HEK293 (cell line): Measurements from ENCODE around the gene RPL22.

Source experiments
- CTCF ChIA-PET: fragments of 350-600 bp; formaldehyde crosslinking; extraction: SDS; loops from one replicate; lab custom pipeline; 2021; ENCODE audit warnings: antibody characterized with exemption; lab: Yijun Ruan, JAX
- POLR2A ChIA-PET: fragments of 300-600 bp; formaldehyde crosslinking; extraction: SDS; loops from one replicate; lab custom pipeline; 2020; ENCODE audit warnings: antibody characterized with exemption, inconsistent platforms; lab: Yijun Ruan, JAX
- H3K27ac ChIP-seq: fragments of 200-500 bp; sonication (Bioruptor generic); 2 replicates; pipeline ENCODE4 v1.5.1; 2014; ENCODE audit warnings: low read depth, low read length, control low read depth, inconsistent platforms; ENCODE audit errors: extremely low read depth
- H3K36me3 ChIP-seq, 2 experiments: fragments of 200-500 bp in 1 of 2; sonication (Bioruptor generic) in 1 of 2; 1 replicate in 1 of 2; 2 replicates in 1 of 2; pipeline ENCODE4 v1.5.1; 2014 to 2017; ENCODE audit warnings: inconsistent platforms in 2 of 2, low read length in 2 of 2; ENCODE audit not compliant: control insufficient read depth in 2 of 2, insufficient read depth in 1 of 2
- H3K4me1 ChIP-seq: fragments of 200-500 bp; sonication (Bioruptor generic); 2 replicates; pipeline ENCODE4 v1.5.1; 2014; ENCODE audit warnings: mild to moderate bottlenecking, low read length, inconsistent platforms; ENCODE audit not compliant: control insufficient read depth, insufficient read depth
- H3K4me3 ChIP-seq: 2 replicates; pipeline ENCODE4 v1.5.1; 2011; ENCODE audit warnings: low read depth, mild to moderate bottlenecking, control low read depth, low read length, moderate library complexity
- H3K9me3 ChIP-seq: fragments of 200-500 bp; sonication (Bioruptor generic); 2 replicates; pipeline ENCODE4 v1.5.1; 2014; ENCODE audit warnings: low read depth, low read length, inconsistent platforms; ENCODE audit not compliant: control insufficient read depth, insufficient read depth
- GLI4 ChIP-seq: fragments of 450-650 bp; formaldehyde crosslinking; IDR thresholded peaks from 2 replicates; pipeline ENCODE4 v1.5.1; 2016; ENCODE audit warnings: missing biosample characterization, missing genetic modification characterization
- SP3 ChIP-seq: fragments of 450-650 bp; formaldehyde crosslinking; IDR thresholded peaks from 2 replicates; pipeline ENCODE4 v1.5.1; 2016; ENCODE audit warnings: missing biosample characterization, missing genetic modification characterization
- ZNF292 ChIP-seq: fragments of 450-650 bp; formaldehyde crosslinking; IDR thresholded peaks from 2 replicates; pipeline ENCODE4 v1.5.1; 2016; ENCODE audit warnings: low read depth, missing biosample characterization, missing genetic modification characterization, borderline replicate concordance
- ZNF501 ChIP-seq: fragments of 450-650 bp; formaldehyde crosslinking; IDR thresholded peaks from 2 replicates; pipeline ENCODE4 v1.5.1; 2016; ENCODE audit warnings: missing biosample characterization, missing genetic modification characterization
- ZNF544 ChIP-seq: fragments of 450-650 bp; formaldehyde crosslinking; IDR thresholded peaks from 2 replicates; pipeline ENCODE4 v1.5.0; 2017; ENCODE audit warnings: missing biosample characterization, missing genetic modification characterization
- ZNF549 ChIP-seq: fragments of 450-650 bp; IDR thresholded peaks from 2 replicates; pipeline ENCODE4 v1.5.1; 2018; ENCODE audit warnings: missing biosample characterization, missing genetic modification characterization, mild to moderate bottlenecking, inconsistent platforms, moderate library complexity
- ZNF747 ChIP-seq: fragments of 450-650 bp; formaldehyde crosslinking; IDR thresholded peaks from 2 replicates; pipeline ENCODE4 v1.5.1; 2016; ENCODE audit warnings: missing biosample characterization, missing genetic modification characterization
- ZNF843 ChIP-seq: fragments of 450-650 bp; formaldehyde crosslinking; IDR thresholded peaks from 2 replicates; pipeline ENCODE4 v1.5.1; 2016; ENCODE audit warnings: missing biosample characterization, missing genetic modification characterization
- TF ChIP-seq, protein P1 (sequence below): fragments of 450-650 bp; formaldehyde crosslinking; IDR thresholded peaks from 2 replicates; pipeline ENCODE4 v1.5.1; 2017; ENCODE audit warnings: missing biosample characterization, missing genetic modification characterization
- TF ChIP-seq, protein P2 (sequence below): fragments of 450-650 bp; formaldehyde crosslinking; IDR thresholded peaks from 2 replicates; pipeline ENCODE4 v1.5.1; 2016; ENCODE audit warnings: missing biosample characterization, missing genetic modification characterization
- TF ChIP-seq, protein P3 (sequence below): fragments of 450-650 bp; formaldehyde crosslinking; IDR thresholded peaks from 2 replicates; pipeline ENCODE4 v1.5.1; 2016; ENCODE audit warnings: missing biosample characterization, missing genetic modification characterization
- TF ChIP-seq, protein P4 (sequence below): fragments of 450-650 bp; formaldehyde crosslinking; IDR thresholded peaks from 2 replicates; pipeline ENCODE4 v1.5.1; 2016; ENCODE audit warnings: missing biosample characterization, missing genetic modification characterization
- TF ChIP-seq, protein P5 (sequence below): fragments of 450-650 bp; formaldehyde crosslinking; IDR thresholded peaks from 2 replicates; pipeline ENCODE4 v1.5.1; 2016; ENCODE audit warnings: missing biosample characterization, missing genetic modification characterization, low read depth

Gene RPL22

GRCh38 chr1:6165441-6165985 lies 33.9 kb downstream of the RPL22 start:
- H3K4me1 ChIP-seq = no peaks in the 10 kb centered on the region
- ChIA-PET CTCF (no interaction called here), POLR2A (no interaction called here)
- H3K9me3 ChIP-seq = no peaks in the 10 kb centered on the region
- no peak overlapping the region for H3K4me3 ChIP-seq
- no peaks in the 10 kb centered on the region for H3K36me3 ChIP-seq
- H3K27ac ChIP-seq = no peak overlapping the region
- TF ChIP-seq, protein P1, sequence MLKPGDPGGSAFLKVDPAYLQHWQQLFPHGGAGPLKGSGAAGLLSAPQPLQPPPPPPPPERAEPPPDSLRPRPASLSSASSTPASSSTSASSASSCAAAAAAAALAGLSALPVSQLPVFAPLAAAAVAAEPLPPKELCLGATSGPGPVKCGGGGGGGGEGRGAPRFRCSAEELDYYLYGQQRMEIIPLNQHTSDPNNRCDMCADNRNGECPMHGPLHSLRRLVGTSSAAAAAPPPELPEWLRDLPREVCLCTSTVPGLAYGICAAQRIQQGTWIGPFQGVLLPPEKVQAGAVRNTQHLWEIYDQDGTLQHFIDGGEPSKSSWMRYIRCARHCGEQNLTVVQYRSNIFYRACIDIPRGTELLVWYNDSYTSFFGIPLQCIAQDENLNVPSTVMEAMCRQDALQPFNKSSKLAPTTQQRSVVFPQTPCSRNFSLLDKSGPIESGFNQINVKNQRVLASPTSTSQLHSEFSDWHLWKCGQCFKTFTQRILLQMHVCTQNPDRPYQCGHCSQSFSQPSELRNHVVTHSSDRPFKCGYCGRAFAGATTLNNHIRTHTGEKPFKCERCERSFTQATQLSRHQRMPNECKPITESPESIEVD = no peak
- TF ChIP-seq ZNF501 (no peak), ZNF549 (no peak)
- TF ChIP-seq, protein P2, sequence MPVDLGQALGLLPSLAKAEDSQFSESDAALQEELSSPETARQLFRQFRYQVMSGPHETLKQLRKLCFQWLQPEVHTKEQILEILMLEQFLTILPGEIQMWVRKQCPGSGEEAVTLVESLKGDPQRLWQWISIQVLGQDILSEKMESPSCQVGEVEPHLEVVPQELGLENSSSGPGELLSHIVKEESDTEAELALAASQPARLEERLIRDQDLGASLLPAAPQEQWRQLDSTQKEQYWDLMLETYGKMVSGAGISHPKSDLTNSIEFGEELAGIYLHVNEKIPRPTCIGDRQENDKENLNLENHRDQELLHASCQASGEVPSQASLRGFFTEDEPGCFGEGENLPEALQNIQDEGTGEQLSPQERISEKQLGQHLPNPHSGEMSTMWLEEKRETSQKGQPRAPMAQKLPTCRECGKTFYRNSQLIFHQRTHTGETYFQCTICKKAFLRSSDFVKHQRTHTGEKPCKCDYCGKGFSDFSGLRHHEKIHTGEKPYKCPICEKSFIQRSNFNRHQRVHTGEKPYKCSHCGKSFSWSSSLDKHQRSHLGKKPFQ = no peak

- TF ChIP-seq, protein P3, sequence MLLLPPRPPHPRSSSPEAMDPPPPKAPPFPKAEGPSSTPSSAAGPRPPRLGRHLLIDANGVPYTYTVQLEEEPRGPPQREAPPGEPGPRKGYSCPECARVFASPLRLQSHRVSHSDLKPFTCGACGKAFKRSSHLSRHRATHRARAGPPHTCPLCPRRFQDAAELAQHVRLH (tag by site-specific recombination) = no peak
- no peak for TF ChIP-seq ZNF843 (tag by site-specific recombination)
- TF ChIP-seq ZNF544 (tag by site-specific recombination) = no peak
- TF ChIP-seq, protein P4, sequence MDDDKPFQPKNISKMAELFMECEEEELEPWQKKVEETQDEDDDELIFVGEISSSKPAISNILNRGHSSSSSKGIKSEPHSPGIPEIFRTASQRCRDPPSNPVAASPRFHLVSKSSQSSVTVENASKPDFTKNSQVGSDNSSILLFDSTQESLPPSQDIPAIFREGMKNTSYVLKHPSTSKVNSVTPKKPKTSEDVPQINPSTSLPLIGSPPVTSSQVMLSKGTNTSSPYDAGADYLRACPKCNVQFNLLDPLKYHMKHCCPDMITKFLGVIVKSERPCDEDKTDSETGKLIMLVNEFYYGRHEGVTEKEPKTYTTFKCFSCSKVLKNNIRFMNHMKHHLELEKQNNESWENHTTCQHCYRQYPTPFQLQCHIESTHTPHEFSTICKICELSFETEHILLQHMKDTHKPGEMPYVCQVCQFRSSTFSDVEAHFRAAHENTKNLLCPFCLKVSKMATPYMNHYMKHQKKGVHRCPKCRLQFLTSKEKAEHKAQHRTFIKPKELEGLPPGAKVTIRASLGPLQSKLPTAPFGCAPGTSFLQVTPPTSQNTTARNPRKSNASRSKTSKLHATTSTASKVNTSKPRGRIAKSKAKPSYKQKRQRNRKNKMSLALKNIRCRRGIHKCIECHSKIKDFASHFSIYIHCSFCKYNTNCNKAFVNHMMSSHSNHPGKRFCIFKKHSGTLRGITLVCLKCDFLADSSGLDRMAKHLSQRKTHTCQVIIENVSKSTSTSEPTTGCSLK (tag by site-specific recombination) = no peak
- TF ChIP-seq, all 188 proteins: peak for 0
- POLR2A ChIA-PET = no interaction called here
- CTCF ChIA-PET = no interaction called here
- no peak overlapping the region for H3K4me3 ChIP-seq
- no peak overlapping the region for H3K27ac ChIP-seq
- H3K9me3 ChIP-seq = no peaks in the 10 kb centered on the region
- no peaks in the 10 kb centered on the region for H3K36me3 ChIP-seq
- no peaks in the 10 kb centered on the region for H3K4me1 ChIP-seq
Measured at GRCh38 chr1:6165027-6165426, 34.4 kb downstream of the RPL22 start.

- Histone ChIP-seq H3K4me1 (no peaks in the 10 kb centered on the region), H3K4me3 (no peak overlapping the region), H3K27ac (no peak overlapping the region), H3K9me3 (no peaks in the 10 kb centered on the region), H3K36me3 (no peaks in the 10 kb centered on the region)
- POLR2A ChIA-PET = no interaction called here
- CTCF ChIA-PET = interaction anchor here (0.6 kb wide), 1 partner anchor 966 kb away, joined by 3 read pairs; no protein-coding TSS in a partner anchor
- TF ChIP-seq, protein P5, sequence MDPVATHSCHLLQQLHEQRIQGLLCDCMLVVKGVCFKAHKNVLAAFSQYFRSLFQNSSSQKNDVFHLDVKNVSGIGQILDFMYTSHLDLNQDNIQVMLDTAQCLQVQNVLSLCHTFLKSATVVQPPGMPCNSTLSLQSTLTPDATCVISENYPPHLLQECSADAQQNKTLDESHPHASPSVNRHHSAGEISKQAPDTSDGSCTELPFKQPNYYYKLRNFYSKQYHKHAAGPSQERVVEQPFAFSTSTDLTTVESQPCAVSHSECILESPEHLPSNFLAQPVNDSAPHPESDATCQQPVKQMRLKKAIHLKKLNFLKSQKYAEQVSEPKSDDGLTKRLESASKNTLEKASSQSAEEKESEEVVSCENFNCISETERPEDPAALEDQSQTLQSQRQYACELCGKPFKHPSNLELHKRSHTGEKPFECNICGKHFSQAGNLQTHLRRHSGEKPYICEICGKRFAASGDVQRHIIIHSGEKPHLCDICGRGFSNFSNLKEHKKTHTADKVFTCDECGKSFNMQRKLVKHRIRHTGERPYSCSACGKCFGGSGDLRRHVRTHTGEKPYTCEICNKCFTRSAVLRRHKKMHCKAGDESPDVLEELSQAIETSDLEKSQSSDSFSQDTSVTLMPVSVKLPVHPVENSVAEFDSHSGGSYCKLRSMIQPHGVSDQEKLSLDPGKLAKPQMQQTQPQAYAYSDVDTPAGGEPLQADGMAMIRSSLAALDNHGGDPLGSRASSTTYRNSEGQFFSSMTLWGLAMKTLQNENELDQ (tag by site-specific recombination) = no peak
- TF ChIP-seq ZNF292 (tag by site-specific recombination) (no peak), SP3 (tag by site-specific recombination) (no peak), GLI4 (tag by site-specific recombination) (no peak), ZNF747 (no peak)
Measured at GRCh38 chr1:6163973-6164617, 35.3 kb downstream of the RPL22 start.
